Peyer's patch (tissue), 4 donors: Measurements from ENCODE around the gene MAP3K10.

ENCODE experiments used
- CTCF ChIP-seq, 6 experiments: fragments of 450-650 bp in 4 of 6; fragments of 200-600 bp in 2 of 6; sonication (generic) in 1 of 6; IDR thresholded peaks; one replicate each; pipeline ENCODE4 v1.5.1; 2017 to 2019; ENCODE audit warnings: antibody characterized with exemption in 6 of 6, mild to moderate bottlenecking in 3 of 6, moderate library complexity in 1 of 6
- POLR2A ChIP-seq, 2 donors: fragments of 450-650 bp; IDR thresholded peaks; one replicate each; pipeline ENCODE4 v1.5.1; 2017; ENCODE audit warnings: antibody characterized with exemption in 2 of 2, mild to moderate bottlenecking in 2 of 2, moderate library complexity in 2 of 2

GRCh38 chr19:40229926-40230417 is 38.7 kb downstream of the MAP3K10 start:
- TF ChIP-seq POLR2A (IDR thresholded peaks at IDR 0.05) (no peak), CTCF (IDR thresholded peaks at IDR 0.05) (no peak)
